ENCODE data around the gene CYFIP2. TPM values are rescaled to one million over a fixed set of nuclear protein-coding genes. Genes with fewer than 3 reads are reported as not detected.

The CYFIP2 gene
- total RNA-seq, 1 experiment from 2014 or later: 14.3 TPM

DNA sequence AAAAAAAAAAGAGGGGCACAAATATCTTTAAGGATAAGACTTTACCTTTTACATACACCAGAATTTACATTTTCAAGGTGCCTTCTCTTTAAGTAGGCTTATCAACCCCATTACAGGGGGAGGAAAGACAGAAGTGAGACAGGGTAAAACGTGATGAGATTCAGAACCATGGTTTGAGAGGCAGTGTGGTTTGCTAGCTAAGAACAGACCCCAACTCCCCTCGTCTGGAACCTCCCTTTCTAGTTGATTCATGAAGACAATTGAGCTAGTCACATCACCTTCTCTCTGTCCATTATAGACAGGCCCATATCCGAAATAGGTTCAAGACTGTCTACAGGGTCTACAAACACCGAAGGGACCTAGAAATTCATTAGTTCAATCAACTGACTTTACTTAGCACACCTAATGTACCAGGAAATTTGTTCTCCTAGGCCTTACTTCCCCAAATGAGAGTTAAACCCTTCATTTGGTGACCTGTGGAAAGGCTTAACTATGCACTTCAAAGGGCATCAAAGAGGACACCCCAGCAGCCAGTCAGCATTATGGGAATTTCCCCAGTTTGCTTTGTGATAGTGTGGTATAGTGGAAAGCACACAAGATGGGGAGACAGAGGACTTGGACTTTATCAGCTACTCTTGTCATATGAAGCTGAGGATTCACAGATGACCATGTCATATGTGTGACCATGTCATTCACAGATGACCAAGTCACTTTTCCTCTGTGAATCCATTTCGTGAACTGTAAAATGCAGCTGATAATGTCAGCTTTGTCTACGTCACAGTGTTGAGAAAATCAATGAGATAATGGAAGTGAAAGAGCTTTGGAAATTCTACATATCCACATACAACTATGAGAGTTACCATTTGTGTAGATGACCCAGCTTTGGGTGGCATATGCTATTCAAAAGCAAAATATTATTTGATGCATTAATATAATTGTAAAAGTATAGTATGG lies 40.2 kb upstream of the CYFIP2 start:
- no peak overlapping the region for H3K27ac Mint-ChIP-seq (ENCODE audit: unreplicated experiment)
- CTCF ChIA-PET: no interaction called here
- no peaks in the 10 kb centered on the region for H3K36me3 Mint-ChIP-seq (ENCODE audit: insufficient read depth, unreplicated experiment)
- H3K27me3 Mint-ChIP-seq (ENCODE audit: insufficient read depth, unreplicated experiment): no peaks in the 10 kb centered on the region
- H3K9me3 Mint-ChIP-seq (ENCODE audit: unreplicated experiment): no peaks in the 10 kb centered on the region
- Histone ChIP-seq H3K27me3 (replicated peaks; ENCODE audit: control insufficient read depth, insufficient read depth, low read length) (no peaks in the 10 kb centered on the region), H3K4me3 (ENCODE audit: low read depth, low read length) (no peak overlapping the region), H3K4me1 (0 out of 2 replicates have a peak, but pooled peaks cover 4% of the 10 kb centered on the region), H3K36me3 (ENCODE audit: control insufficient read depth, insufficient read depth, low read length) (no peaks in the 10 kb centered on the region), H3K9me3 (no peaks in the 10 kb centered on the region)
- POLR2A ChIA-PET: no interaction called here
- no peaks in the 10 kb centered on the region for H3K4me1 Mint-ChIP-seq (ENCODE audit: low read depth, unreplicated experiment)
- no peak for DNase-seq
- H3K4me3 Mint-ChIP-seq (ENCODE audit: unreplicated experiment): no peak overlapping the region
- BruUV-seq (replicated peaks): no TSS peak
- TF ChIP-seq, protein P1, sequence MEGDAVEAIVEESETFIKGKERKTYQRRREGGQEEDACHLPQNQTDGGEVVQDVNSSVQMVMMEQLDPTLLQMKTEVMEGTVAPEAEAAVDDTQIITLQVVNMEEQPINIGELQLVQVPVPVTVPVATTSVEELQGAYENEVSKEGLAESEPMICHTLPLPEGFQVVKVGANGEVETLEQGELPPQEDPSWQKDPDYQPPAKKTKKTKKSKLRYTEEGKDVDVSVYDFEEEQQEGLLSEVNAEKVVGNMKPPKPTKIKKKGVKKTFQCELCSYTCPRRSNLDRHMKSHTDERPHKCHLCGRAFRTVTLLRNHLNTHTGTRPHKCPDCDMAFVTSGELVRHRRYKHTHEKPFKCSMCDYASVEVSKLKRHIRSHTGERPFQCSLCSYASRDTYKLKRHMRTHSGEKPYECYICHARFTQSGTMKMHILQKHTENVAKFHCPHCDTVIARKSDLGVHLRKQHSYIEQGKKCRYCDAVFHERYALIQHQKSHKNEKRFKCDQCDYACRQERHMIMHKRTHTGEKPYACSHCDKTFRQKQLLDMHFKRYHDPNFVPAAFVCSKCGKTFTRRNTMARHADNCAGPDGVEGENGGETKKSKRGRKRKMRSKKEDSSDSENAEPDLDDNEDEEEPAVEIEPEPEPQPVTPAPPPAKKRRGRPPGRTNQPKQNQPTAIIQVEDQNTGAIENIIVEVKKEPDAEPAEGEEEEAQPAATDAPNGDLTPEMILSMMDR (IDR thresholded peaks at IDR 0.05; ENCODE audit: insufficient read depth in 1 of 2, low read depth in 1 of 2, low read length in 1 of 2, severe bottlenecking in 1 of 2, unreplicated experiment in 1 of 2): no peak
- intact Hi-C loops (cut with micrococcal nuclease; ENCODE audit: unreplicated experiment): no loop called here

DNA sequence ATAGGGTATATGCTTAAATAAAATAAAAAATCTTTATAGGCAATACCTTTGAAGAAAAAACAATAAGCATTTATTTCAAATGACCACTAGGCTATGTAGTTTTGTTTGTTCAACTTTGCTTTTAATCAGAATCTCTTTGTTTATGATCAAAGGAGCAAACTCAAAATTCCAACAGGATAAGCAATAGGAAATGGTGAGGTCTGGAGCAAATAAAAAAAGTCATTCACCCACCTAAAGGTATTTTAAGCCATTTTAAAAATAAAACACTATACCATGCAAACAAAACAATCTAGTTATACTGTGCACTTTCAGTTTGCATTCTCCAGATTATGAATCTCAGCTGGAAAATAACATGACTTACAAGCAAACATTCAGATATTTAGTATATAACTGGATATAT lies 35.3 kb upstream of the CYFIP2 start:
- H3K4me1 ChIP-seq: 0 out of 2 replicates have a peak, but pooled peaks cover 4% of the 10 kb centered on the region
- no peaks in the 10 kb centered on the region for H3K9me3 ChIP-seq
- H3K36me3 Mint-ChIP-seq (ENCODE audit: insufficient read depth, unreplicated experiment): no peaks in the 10 kb centered on the region
- no peak overlapping the region for H3K4me3 Mint-ChIP-seq (ENCODE audit: unreplicated experiment)
- CTCF ChIA-PET: no interaction called here
- TF ChIP-seq, protein P1 (IDR thresholded peaks at IDR 0.05; ENCODE audit: insufficient read depth in 1 of 2, low read depth in 1 of 2, low read length in 1 of 2, severe bottlenecking in 1 of 2, unreplicated experiment in 1 of 2): no peak
- intact Hi-C loops (cut with micrococcal nuclease; ENCODE audit: unreplicated experiment): no loop called here
- BruUV-seq (replicated peaks): no TSS peak
- no peak for DNase-seq
- H3K4me3 ChIP-seq (ENCODE audit: low read depth, low read length): no peak overlapping the region
- no peaks in the 10 kb centered on the region for H3K36me3 ChIP-seq (ENCODE audit: control insufficient read depth, insufficient read depth, low read length)
- H3K27ac Mint-ChIP-seq (ENCODE audit: unreplicated experiment): no peak overlapping the region
- H3K9me3 Mint-ChIP-seq (ENCODE audit: unreplicated experiment): no peaks in the 10 kb centered on the region
- H3K27me3 Mint-ChIP-seq (ENCODE audit: insufficient read depth, unreplicated experiment): no peaks in the 10 kb centered on the region
- H3K4me1 Mint-ChIP-seq (ENCODE audit: low read depth, unreplicated experiment): no peaks in the 10 kb centered on the region
- H3K27me3 ChIP-seq (replicated peaks; ENCODE audit: control insufficient read depth, insufficient read depth, low read length): no peaks in the 10 kb centered on the region
- POLR2A ChIA-PET: no interaction called here

DNA sequence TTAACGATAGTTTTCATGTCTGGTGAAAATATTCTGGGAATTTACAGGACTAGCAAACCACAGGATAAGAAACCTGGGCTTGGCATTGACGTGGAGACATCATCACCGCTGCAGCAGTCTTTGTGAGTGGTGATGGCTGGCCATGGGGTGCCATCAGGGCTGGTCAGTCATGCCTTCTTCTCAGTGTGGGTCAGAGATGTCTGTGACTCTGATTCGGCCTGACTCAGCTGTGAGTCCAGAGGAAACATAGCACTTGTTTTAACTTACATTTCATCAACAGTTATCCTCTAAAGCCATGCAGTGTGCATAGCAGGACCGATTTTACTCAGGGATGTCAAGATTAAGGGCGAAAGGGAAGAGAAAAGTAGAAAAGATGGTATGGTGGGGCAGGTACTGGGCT lies 33.2 kb upstream of the CYFIP2 start:
- H3K4me1 ChIP-seq: 0 out of 2 replicates have a peak, but pooled peaks cover 4% of the 10 kb centered on the region
- no peak overlapping the region for H3K27ac Mint-ChIP-seq (ENCODE audit: unreplicated experiment)
- intact Hi-C loops (cut with micrococcal nuclease; ENCODE audit: unreplicated experiment): no loop called here
- no peaks in the 10 kb centered on the region for H3K27me3 Mint-ChIP-seq (ENCODE audit: insufficient read depth, unreplicated experiment)
- TF ChIP-seq, protein P1 (IDR thresholded peaks at IDR 0.05; ENCODE audit: insufficient read depth in 1 of 2, low read depth in 1 of 2, low read length in 1 of 2, severe bottlenecking in 1 of 2, unreplicated experiment in 1 of 2): no peak
- H3K27me3 ChIP-seq (replicated peaks; ENCODE audit: control insufficient read depth, insufficient read depth, low read length): no peaks in the 10 kb centered on the region
- H3K9me3 ChIP-seq: no peaks in the 10 kb centered on the region
- no peaks in the 10 kb centered on the region for H3K9me3 Mint-ChIP-seq (ENCODE audit: unreplicated experiment)
- no peaks in the 10 kb centered on the region for H3K36me3 ChIP-seq (ENCODE audit: control insufficient read depth, insufficient read depth, low read length)
- no peak overlapping the region for H3K4me3 ChIP-seq (ENCODE audit: low read depth, low read length)
- no peaks in the 10 kb centered on the region for H3K36me3 Mint-ChIP-seq (ENCODE audit: insufficient read depth, unreplicated experiment)
- no peaks in the 10 kb centered on the region for H3K4me1 Mint-ChIP-seq (ENCODE audit: low read depth, unreplicated experiment)
- ChIA-PET CTCF (no interaction called here), POLR2A (no interaction called here)
- no TSS peak for BruUV-seq (replicated peaks)
- no peak for DNase-seq
- H3K4me3 Mint-ChIP-seq (ENCODE audit: unreplicated experiment): no peak overlapping the region

All from Caco-2 (cell line).